HG02571 (cell line): Measurements from ENCODE around the gene INTS11.
"Not testable (repeated sequence)": the region's sequence is repeated elsewhere in the genome, so short reads cannot be mapped to it uniquely, and the experiment has no call there.

ENCODE experiments used
- ATAC-seq: cut with Tn5 transposase; IDR thresholded peaks from one replicate; pipeline ENCODE4 v1.9.1; 2021; ENCODE audit warnings: mild to moderate bottlenecking, moderate library complexity; ENCODE audit not compliant: unreplicated experiment

The INTS11 gene

GRCh38 chr1:1331068-1331965, 6.9 kb upstream of the INTS11 start, which contains the start of gene TAS1R3:
Gene TAS1R3, plus strand, starts transcription at chr1:1331280. Its CDS starts 66 bp downstream, at chr1:1331346.
- no peak for ATAC-seq

- ATAC-seq, result no peak
Observed at GRCh38 chr1:1330366-1331067, 6.1 kb upstream of the INTS11 start.

- ATAC-seq, result no peak
Observed at GRCh38 chr1:1329304-1330210, 5.1 kb upstream of the INTS11 start.

- no peak for ATAC-seq
Observed at GRCh38 chr1:1328254-1328653, 3.8 kb upstream of the INTS11 start.

- no peak for ATAC-seq
Observed at GRCh38 chr1:1327291-1327690, 2.8 kb upstream of the INTS11 start.

- no peak for ATAC-seq
Observed at GRCh38 chr1:1326075-1326605, 1.7 kb upstream of the INTS11 start.

GRCh38 chr1:1325288-1326074, 1.0 kb upstream of the INTS11 start:
- ATAC-seq, result no peak

GRCh38 chr1:1324084-1324523, 356 bp downstream of the INTS11 start:
- peak; percentile 11 for ATAC-seq

- no peak for ATAC-seq
Observed at GRCh38 chr1:1322952-1323351, 1.5 kb downstream of the INTS11 start.

- ATAC-seq, result no peak
Observed at GRCh38 chr1:1322418-1322817, 2.0 kb downstream of the INTS11 start.

GRCh38 chr1:1321477-1321876, 3.0 kb downstream of the INTS11 start:
- ATAC-seq, result no peak

GRCh38 chr1:1320666-1321448, 3.6 kb downstream of the INTS11 start:
- no peak for ATAC-seq

- ATAC-seq, result no peak
Observed at GRCh38 chr1:1319646-1319941, 4.9 kb downstream of the INTS11 start.

GRCh38 chr1:1318777-1319645, 5.4 kb downstream of the INTS11 start:
- no peak for ATAC-seq

- no peak for ATAC-seq
Observed at GRCh38 chr1:1318131-1318652, 6.3 kb downstream of the INTS11 start.

GRCh38 chr1:1317420-1317819, 7.0 kb downstream of the INTS11 start:
- no peak for ATAC-seq

- not testable (repeated sequence) for ATAC-seq
Observed at GRCh38 chr1:1316199-1316598, 8.3 kb downstream of the INTS11 start.

GRCh38 chr1:1315435-1315954, 9.0 kb downstream of the INTS11 start:
- ATAC-seq, result no peak
